ENCODE data around the gene FMN1.

FMN1 gene

DNA sequence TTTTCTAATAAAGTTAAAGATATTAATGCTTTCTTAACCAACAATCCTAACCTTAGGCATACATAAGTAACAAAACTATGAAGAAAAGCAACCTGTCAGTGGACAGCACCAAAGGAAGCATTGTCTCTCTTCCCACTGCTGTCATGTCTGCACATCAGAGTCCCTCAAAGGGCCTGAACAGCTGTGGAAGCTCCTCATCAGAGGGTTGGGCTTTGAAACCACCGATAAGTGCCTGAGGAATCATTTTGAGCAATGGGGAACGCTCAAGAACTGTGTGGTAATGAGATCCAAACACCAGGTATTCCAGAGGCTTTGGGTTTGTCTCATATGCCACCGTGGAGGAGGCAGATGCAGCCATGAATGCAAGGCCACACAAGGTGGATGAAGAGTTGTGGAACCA, 182.5 kb downstream of the FMN1 start:
- TF ChIP-seq, protein P1, sequence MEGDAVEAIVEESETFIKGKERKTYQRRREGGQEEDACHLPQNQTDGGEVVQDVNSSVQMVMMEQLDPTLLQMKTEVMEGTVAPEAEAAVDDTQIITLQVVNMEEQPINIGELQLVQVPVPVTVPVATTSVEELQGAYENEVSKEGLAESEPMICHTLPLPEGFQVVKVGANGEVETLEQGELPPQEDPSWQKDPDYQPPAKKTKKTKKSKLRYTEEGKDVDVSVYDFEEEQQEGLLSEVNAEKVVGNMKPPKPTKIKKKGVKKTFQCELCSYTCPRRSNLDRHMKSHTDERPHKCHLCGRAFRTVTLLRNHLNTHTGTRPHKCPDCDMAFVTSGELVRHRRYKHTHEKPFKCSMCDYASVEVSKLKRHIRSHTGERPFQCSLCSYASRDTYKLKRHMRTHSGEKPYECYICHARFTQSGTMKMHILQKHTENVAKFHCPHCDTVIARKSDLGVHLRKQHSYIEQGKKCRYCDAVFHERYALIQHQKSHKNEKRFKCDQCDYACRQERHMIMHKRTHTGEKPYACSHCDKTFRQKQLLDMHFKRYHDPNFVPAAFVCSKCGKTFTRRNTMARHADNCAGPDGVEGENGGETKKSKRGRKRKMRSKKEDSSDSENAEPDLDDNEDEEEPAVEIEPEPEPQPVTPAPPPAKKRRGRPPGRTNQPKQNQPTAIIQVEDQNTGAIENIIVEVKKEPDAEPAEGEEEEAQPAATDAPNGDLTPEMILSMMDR (IDR thresholded peaks at IDR 0.05) = no peak

DNA sequence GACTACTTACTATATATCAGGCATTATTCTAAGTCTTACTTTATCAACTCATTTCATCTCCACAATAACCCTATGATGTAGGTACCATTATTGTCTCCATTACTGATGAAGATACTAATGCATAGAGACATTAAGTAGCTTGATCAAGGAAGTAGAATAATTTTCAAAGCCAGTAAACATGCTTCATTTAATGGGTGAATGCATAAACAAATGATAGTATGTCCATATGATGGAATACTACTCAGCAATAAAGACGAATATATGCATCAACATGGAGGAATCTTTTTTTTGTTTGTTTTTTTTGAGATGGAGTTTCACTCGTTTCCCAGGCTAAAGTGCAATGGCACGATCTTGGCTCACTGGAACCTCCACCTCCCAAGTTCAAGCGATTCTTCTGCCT, 184.9 kb downstream of the FMN1 start:
- TF ChIP-seq, protein P1 (IDR thresholded peaks at IDR 0.05) = no peak

DNA sequence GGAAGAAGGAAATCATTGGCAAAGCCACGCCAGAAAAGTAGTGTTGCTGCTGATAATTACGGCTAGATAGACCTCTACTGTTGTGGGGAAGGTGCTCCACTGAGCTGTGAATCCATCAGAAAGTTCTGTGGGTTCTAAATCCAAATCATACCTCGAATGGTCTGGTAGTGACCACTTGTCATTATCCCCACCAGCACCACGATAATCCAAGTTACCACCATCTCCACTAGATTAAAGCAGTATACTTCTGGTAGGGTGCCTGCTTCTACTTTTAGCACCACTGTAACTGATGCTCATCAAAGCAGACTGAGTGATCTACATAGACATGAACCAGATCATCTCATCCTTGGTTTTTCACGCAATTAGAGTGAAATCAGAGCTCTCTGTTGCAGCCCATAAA, 185.5 kb downstream of the FMN1 start:
- TF ChIP-seq, protein P1 (IDR thresholded peaks at IDR 0.05) = no peak

DNA sequence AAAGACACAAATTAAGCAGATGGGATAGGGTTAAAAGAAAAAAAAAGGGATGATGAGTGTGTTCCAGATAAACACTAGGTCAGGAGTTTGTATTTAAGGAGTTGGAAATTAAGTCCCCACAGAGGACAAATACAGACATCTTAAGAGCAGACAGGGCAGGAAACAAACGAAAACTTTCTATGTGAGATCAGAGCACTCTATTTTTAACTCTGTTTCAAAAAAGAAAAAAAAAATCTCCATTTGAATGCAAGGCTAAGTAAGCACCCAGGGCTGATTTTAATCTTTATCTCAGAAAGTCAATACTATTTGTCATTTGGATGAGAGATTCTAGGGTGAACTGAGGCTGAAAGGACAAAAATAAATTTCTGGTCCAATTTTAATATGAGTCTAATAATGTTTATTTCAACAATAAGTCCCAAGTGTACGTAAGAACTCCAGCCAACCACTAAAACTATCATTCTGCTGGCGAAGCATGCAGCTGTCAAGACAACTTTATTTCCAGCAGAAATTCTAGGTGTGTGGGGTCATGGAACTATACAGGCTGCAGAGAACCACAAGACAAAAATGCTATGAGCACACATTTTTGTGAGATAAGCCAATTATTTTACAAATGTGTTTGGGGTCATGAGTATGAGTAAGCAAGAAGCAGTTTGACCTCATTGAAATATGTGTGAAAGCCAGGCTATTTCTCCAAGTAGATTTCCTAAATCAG, 186.1 kb downstream of the FMN1 start:
- TF ChIP-seq, protein P1 (IDR thresholded peaks at IDR 0.05) = no peak

DNA sequence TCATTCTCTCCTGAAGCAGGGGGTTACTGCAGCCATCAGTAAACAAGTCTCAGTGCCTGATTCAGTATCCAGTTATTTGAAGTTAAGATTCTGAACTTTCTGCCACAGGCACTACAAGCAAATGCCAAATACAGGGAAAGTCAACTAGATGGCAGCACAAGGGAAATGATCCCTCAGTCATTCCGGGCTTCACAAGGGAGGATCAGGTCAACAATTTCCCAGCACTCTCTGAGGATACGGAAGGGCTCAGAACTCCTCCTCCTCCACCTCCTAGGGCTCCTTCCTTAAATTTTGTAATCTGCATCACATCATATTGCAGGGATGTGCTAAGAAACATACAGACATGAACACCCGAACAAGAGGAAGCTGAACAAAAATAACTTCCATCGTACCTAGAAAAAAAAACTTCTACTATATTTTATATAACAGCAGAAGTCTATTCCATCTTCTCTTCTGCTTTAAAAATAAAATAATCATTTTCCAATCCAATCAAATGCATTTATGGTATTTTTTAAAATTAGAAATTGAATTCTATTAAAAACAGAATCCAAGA, 187.1 kb downstream of the FMN1 start:
- TF ChIP-seq, protein P1 (IDR thresholded peaks at IDR 0.05) = peak; percentile 36; the same call in 1 of the 2 replicates

DNA sequence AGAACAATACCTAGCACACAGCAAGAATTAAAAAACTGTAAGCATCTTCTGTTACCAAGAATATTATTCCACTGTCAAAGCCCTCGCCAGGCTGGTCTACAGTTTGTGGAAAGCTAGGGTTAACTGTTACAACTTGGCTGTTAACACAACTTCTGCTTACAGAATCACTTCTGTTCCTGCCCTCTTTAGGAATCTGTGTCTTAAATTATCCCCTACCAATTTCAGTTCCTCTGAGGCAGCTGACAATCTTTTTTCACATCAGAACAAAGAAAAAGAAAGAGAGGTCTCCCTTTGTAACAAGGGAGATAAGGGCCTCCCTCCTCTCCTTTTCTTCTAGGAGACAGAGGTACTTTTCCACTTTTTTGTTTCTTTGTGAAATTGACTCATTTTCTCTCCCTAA, 188.9 kb downstream of the FMN1 start:
- TF ChIP-seq, protein P1 (IDR thresholded peaks at IDR 0.05) = no peak

DNA sequence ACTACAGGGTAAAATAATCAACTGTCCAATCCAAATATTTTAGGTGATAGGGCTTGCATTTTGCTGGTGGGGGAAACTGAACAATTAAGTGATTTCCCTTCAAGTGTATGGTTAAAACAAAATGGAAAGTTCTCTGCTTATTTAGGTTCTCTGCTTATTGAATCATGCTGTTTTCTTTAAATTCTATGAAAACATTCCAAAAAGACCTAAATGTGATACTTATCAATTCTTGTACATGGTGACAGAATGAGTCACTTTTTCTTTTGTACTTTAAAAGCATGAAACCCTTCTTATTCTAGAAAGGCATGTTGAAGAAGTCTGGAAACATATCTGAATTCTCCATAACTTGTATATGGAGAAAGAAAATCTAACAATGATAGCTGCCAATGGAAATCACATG, 192.6 kb downstream of the FMN1 start:
- TF ChIP-seq, protein P1 (IDR thresholded peaks at IDR 0.05) = no peak
